H9 (cell line): ENCODE measurements around the gene MOGAT2. TPM values are rescaled to one million over a fixed set of nuclear protein-coding genes. Genes with fewer than 3 reads are reported as not detected.
"Not testable (repeated sequence)": the region's sequence is repeated elsewhere in the genome, so short reads cannot be mapped to it uniquely, and the experiment has no call there.

Experiments used
- DNase-seq: peaks from one replicate; pipeline ENCODE4 v3.0.0-alpha.2; 2017
- H2AFZ ChIP-seq: one replicate; pipeline ENCODE4 v1.6.1; 2013; ENCODE audit warnings: mild to moderate bottlenecking, low read length, control low read depth, moderate library complexity
- H2AK5ac ChIP-seq: 2 replicates; pipeline ENCODE4 v1.6.1; 2013; ENCODE audit warnings: low read length, control low read depth, mixed read lengths; ENCODE audit not compliant: insufficient read length
- H2BK120ac ChIP-seq: one replicate; pipeline ENCODE4 v1.6.1; 2013; ENCODE audit warnings: low read depth, mild to moderate bottlenecking, low read length, control low read depth, inconsistent platforms; ENCODE audit not compliant: poor library complexity, severe bottlenecking
- H2BK12ac ChIP-seq: 2 replicates; pipeline ENCODE4 v1.6.1; 2013; ENCODE audit warnings: low read length, control low read depth, mixed read lengths, low read depth; ENCODE audit not compliant: insufficient read length
- H2BK15ac ChIP-seq: 2 replicates; pipeline ENCODE4 v1.6.1; 2013; ENCODE audit warnings: low read depth, low read length, control low read depth
- H2BK20ac ChIP-seq: one replicate; pipeline ENCODE4 v1.6.1; 2013; ENCODE audit warnings: low read depth, mild to moderate bottlenecking, low read length, control low read depth, inconsistent platforms; ENCODE audit not compliant: poor library complexity, severe bottlenecking
- H2BK5ac ChIP-seq: 2 replicates; pipeline ENCODE4 v1.6.1; 2013; ENCODE audit warnings: low read length, control low read depth, mixed read lengths; ENCODE audit not compliant: insufficient read length
- H3K14ac ChIP-seq: 2 replicates; pipeline ENCODE4 v1.6.1; 2013; ENCODE audit warnings: low read length, control low read depth; ENCODE audit not compliant: insufficient read depth
- H3K18ac ChIP-seq: 2 replicates; pipeline ENCODE4 v1.6.1; 2013; ENCODE audit warnings: low read depth, mild to moderate bottlenecking, mixed read lengths, low read length, control low read depth; ENCODE audit not compliant: insufficient read length
- H3K23ac ChIP-seq: 2 replicates; pipeline ENCODE4 v1.6.1; 2013; ENCODE audit warnings: low read length, control low read depth, mixed read lengths, low read depth; ENCODE audit not compliant: insufficient read length
- H3K23me2 ChIP-seq: 2 replicates; pipeline ENCODE4 v1.6.1; 2013; ENCODE audit warnings: low read depth, mild to moderate bottlenecking, mixed read lengths, low read length, control low read depth; ENCODE audit not compliant: insufficient read length, poor library complexity, severe bottlenecking
- H3K27ac ChIP-seq: 2 replicates; pipeline ENCODE4 v1.5.1; 2013; ENCODE audit warnings: low read length, control low read depth, mixed read lengths, low read depth; ENCODE audit not compliant: insufficient read length
- H3K27me3 ChIP-seq: 2 replicates; pipeline ENCODE4 v1.6.1; 2013; ENCODE audit warnings: low read length, control low read depth, inconsistent platforms; ENCODE audit not compliant: insufficient read depth
- H3K4ac ChIP-seq: 2 replicates; pipeline ENCODE4 v1.6.1; 2013; ENCODE audit warnings: low read depth, mild to moderate bottlenecking, control low read depth, inconsistent platforms, low read length, moderate library complexity
- H3K4me1 ChIP-seq: 2 replicates; pipeline ENCODE4 v1.6.1; 2013; ENCODE audit warnings: low read length, control low read depth, inconsistent platforms; ENCODE audit not compliant: insufficient read depth
- H3K4me2 ChIP-seq: 2 replicates; pipeline ENCODE4 v1.6.1; 2013; ENCODE audit warnings: low read length, control low read depth, mixed read lengths; ENCODE audit not compliant: insufficient read length, insufficient read depth
- H3K56ac ChIP-seq: 2 replicates; pipeline ENCODE4 v1.6.1; 2013; ENCODE audit warnings: low read depth, mild to moderate bottlenecking, mixed read lengths, low read length, control low read depth; ENCODE audit not compliant: insufficient read length
- H3K79me1 ChIP-seq: 2 replicates; pipeline ENCODE4 v1.6.1; 2013; ENCODE audit warnings: low read depth, mild to moderate bottlenecking, moderate library complexity, low read length, control low read depth, inconsistent platforms; ENCODE audit not compliant: insufficient read depth, poor library complexity, severe bottlenecking
- H3K79me2 ChIP-seq: 2 replicates; pipeline ENCODE4 v1.6.1; 2013; ENCODE audit warnings: low read length, control low read depth, inconsistent platforms; ENCODE audit not compliant: insufficient read depth
- H3K9ac ChIP-seq: 2 replicates; pipeline ENCODE4 v1.6.1; 2013; ENCODE audit warnings: low read length, control low read depth, mixed read lengths; ENCODE audit not compliant: insufficient read length; ENCODE audit errors: extremely low read depth
- H3K9me3 ChIP-seq: one replicate; pipeline ENCODE4 v1.6.1; 2013; ENCODE audit warnings: low read depth, low read length, inconsistent platforms; ENCODE audit not compliant: control insufficient read depth
- H3T11ph ChIP-seq: one replicate; pipeline ENCODE4 v1.6.1; 2013; ENCODE audit warnings: mild to moderate bottlenecking, low read length, control low read depth, inconsistent platforms
- H4K20me1 ChIP-seq: one replicate; pipeline ENCODE4 v1.6.1; 2013; ENCODE audit not compliant: control insufficient read depth, insufficient read length, insufficient read depth
- H4K5ac ChIP-seq: 2 replicates; pipeline ENCODE4 v1.6.1; 2013; ENCODE audit warnings: low read depth, mild to moderate bottlenecking, mixed read lengths, low read length, control low read depth; ENCODE audit not compliant: insufficient read length
- H4K8ac ChIP-seq: replicated peaks from 2 replicates; pipeline ENCODE4 v1.6.1; 2013; ENCODE audit warnings: low read length, control low read depth, mixed read lengths, low read depth; ENCODE audit not compliant: insufficient read length
- H4K91ac ChIP-seq: 2 replicates; pipeline ENCODE4 v1.6.1; 2013; ENCODE audit warnings: low read depth, mild to moderate bottlenecking, moderate library complexity, mixed read lengths, low read length, control low read depth; ENCODE audit not compliant: insufficient read length
- H3K27ac Mint-ChIP-seq, 3 experiments: 2 replicates in 2 of 3; 3 replicates in 1 of 3; pipeline ENCODE4 v1.8.0; 2020 to 2021; ENCODE audit warnings: mixed read lengths in 3 of 3, mild to moderate bottlenecking in 1 of 3, moderate library complexity in 1 of 3
- H3K27me3 Mint-ChIP-seq: 2 replicates; pipeline ENCODE4 v1.8.0; 2021; ENCODE audit warnings: low read depth, mild to moderate bottlenecking, moderate library complexity, mixed read lengths
- H3K36me3 Mint-ChIP-seq, 3 experiments: 2 replicates in 2 of 3; 3 replicates in 1 of 3; pipeline ENCODE4 v1.8.0; 2020 to 2021; ENCODE audit warnings: low read depth in 3 of 3, mixed read lengths in 3 of 3; ENCODE audit not compliant: insufficient read depth in 1 of 3
- H3K4me1 Mint-ChIP-seq, 2 experiments: 2 replicates each; pipeline ENCODE4 v1.8.0; 2020; ENCODE audit warnings: mixed read lengths in 2 of 2
- H3K4me3 Mint-ChIP-seq, 2 experiments: 2 replicates in 1 of 2; 3 replicates in 1 of 2; pipeline ENCODE4 v1.8.0; 2020 to 2021; ENCODE audit warnings: mild to moderate bottlenecking in 2 of 2, mixed read lengths in 2 of 2, moderate library complexity in 1 of 2
- H3K9me3 Mint-ChIP-seq, 2 experiments: 2 replicates in 1 of 2; 3 replicates in 1 of 2; pipeline ENCODE4 v1.8.0; 2020; ENCODE audit warnings: mild to moderate bottlenecking in 2 of 2, mixed read lengths in 2 of 2, moderate library complexity in 1 of 2
- WGBS: extraction: QIAGEN DNeasy Blood & Tissue Kit; methylation state at CpG from one replicate; pipeline ENCODE4 v1.1.7; 2013; ENCODE audit warnings: missing lambda C conversion rate, low lambda C conversion rate, mixed read lengths; ENCODE audit not compliant: insufficient read length; ENCODE audit errors: extremely low coverage; 5-methylcytosine and 5-hydroxymethylcytosine counted together
- total RNA-seq: library from RNA; stranded (reverse); gene quantifications from 2 replicates; pipeline ENCODE4 v1.2.1, GENCODE V29; 2021
- TF ChIP-seq, protein P1 (sequence below): fragments of 200-600 bp; sonication (generic); conservative IDR thresholded peaks from 3 replicates; pipeline ENCODE4 v1.8.0; 2021; ENCODE audit warnings: antibody characterized with exemption, mild to moderate bottlenecking

MOGAT2 gene
- total RNA-seq, 1 experiment from 2014 or later, result not detected

DNA sequence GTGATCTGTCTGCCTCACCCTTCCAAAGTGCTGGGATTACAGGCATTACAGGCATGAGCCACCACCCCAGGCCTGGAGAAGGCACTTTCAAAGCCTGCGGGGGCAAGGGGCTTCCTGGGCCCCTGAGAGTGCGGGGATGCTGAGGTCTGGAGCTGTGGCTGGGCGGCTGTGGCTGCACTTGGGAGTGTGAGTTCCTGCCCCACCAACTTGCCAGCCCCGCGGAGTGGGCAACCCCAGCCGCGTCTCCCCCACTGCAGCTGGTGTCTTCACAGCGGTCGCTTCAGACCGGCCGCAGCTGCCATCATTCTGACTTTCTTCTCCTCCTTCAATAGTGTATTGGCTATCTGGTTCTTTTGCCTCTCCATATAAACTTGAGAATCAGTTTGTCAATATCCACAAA is 38.1 kb upstream of the MOGAT2 start:
- Histone ChIP-seq H2AFZ (no peak overlapping the region), H3K9ac (no peak overlapping the region), H4K91ac (no peak overlapping the region), H4K5ac (no peak overlapping the region), H2BK5ac (no peak overlapping the region), H3K79me1 (no peaks in the 10 kb centered on the region), H3K56ac (no peak overlapping the region), H4K8ac (no peak overlapping the region), H3K79me2 (no peaks in the 10 kb centered on the region), H3K23ac (no peak overlapping the region), H2BK15ac (no peak overlapping the region), H2AK5ac (no peak overlapping the region), H3K9me3 (no peaks in the 10 kb centered on the region), H2BK12ac (no peak overlapping the region), H3K4me2 (no peak overlapping the region), H3T11ph (no peak overlapping the region), H2BK120ac (no peak overlapping the region), H2BK20ac (no peak overlapping the region), H3K18ac (no peak overlapping the region), H3K4me1 (no peaks in the 10 kb centered on the region), H3K27ac (no peak overlapping the region), H3K23me2 (no peaks in the 10 kb centered on the region), H4K20me1 (no peaks in the 10 kb centered on the region), H3K4ac (no peak overlapping the region), H3K14ac (no peak overlapping the region), H3K27me3 (no peaks in the 10 kb centered on the region)
- no peak overlapping the region for H3K27ac Mint-ChIP-seq
- H3K27me3 Mint-ChIP-seq, result peaks cover 61% of the 10 kb centered on the region
- H3K36me3 Mint-ChIP-seq, result no peaks in the 10 kb centered on the region
- WGBS, result no CpG with 5 or more reads among the region's 11 CpGs
- no peak for DNase-seq
- H3K9me3 Mint-ChIP-seq, result peaks cover 7 to 14% of the 10 kb centered on the region in 2 experiments; a peak in 4 of 5 replicates
- H3K4me3 Mint-ChIP-seq, result no peak overlapping the region
- H3K4me1 Mint-ChIP-seq, result no peaks in the 10 kb centered on the region
- TF ChIP-seq, protein P1, sequence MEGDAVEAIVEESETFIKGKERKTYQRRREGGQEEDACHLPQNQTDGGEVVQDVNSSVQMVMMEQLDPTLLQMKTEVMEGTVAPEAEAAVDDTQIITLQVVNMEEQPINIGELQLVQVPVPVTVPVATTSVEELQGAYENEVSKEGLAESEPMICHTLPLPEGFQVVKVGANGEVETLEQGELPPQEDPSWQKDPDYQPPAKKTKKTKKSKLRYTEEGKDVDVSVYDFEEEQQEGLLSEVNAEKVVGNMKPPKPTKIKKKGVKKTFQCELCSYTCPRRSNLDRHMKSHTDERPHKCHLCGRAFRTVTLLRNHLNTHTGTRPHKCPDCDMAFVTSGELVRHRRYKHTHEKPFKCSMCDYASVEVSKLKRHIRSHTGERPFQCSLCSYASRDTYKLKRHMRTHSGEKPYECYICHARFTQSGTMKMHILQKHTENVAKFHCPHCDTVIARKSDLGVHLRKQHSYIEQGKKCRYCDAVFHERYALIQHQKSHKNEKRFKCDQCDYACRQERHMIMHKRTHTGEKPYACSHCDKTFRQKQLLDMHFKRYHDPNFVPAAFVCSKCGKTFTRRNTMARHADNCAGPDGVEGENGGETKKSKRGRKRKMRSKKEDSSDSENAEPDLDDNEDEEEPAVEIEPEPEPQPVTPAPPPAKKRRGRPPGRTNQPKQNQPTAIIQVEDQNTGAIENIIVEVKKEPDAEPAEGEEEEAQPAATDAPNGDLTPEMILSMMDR, result no peak

DNA sequence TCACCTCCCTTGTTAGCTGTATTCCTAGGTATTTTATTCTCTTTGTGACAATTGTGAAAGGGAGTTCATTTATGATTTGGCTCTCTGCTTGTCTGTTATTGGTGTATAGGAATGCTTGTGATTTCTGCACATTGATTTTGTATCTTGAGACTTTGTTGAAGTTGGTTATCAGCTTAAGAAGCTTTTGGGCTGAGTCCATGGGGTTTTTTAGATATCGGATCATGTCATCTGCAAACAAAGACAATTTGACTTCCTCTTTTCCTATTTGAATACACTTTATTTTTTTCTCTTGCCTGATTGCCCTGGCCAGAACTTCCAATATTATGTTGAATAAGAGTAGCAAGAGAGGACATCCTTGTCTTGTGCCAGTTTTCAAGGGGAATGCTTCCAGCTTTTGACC is 33.8 kb upstream of the MOGAT2 start:
- not testable (repeated sequence) for H2BK120ac ChIP-seq, H2AK5ac ChIP-seq, H3K27me3 ChIP-seq, H3K79me1 ChIP-seq, H3K56ac ChIP-seq, H2BK20ac ChIP-seq, H3T11ph ChIP-seq, H3K23ac ChIP-seq, H3K36me3 Mint-ChIP-seq, H3K27ac ChIP-seq, H3K4me3 Mint-ChIP-seq, H3K27ac Mint-ChIP-seq, H4K20me1 ChIP-seq, H4K8ac ChIP-seq, H3K18ac ChIP-seq, H2BK5ac ChIP-seq, H2BK15ac ChIP-seq, DNase-seq, H3K23me2 ChIP-seq, H3K4me1 Mint-ChIP-seq, H4K5ac ChIP-seq, H2AFZ ChIP-seq, H3K14ac ChIP-seq, H3K4ac ChIP-seq, H3K9ac ChIP-seq, H3K4me2 ChIP-seq, H3K79me2 ChIP-seq, H4K91ac ChIP-seq, H3K9me3 ChIP-seq, H3K4me1 ChIP-seq, H2BK12ac ChIP-seq
- no CpG with 5 or more reads among the region's 1 CpG for WGBS
- peaks cover 75% of the 10 kb centered on the region for H3K27me3 Mint-ChIP-seq
- H3K9me3 Mint-ChIP-seq, result peaks cover 20 to 27% of the 10 kb centered on the region in 2 experiments
